HG02852 (cell line): Measurements from ENCODE around the gene EZH1.
"Not testable (repeated sequence)": the region's sequence is repeated elsewhere in the genome, so short reads cannot be mapped to it uniquely, and the experiment has no call there.

Source experiments
- ATAC-seq: cut with Tn5 transposase; IDR thresholded peaks from one replicate; pipeline ENCODE4 v1.9.1; 2021; ENCODE audit warnings: mild to moderate bottlenecking, moderate library complexity; ENCODE audit not compliant: unreplicated experiment

Gene EZH1

GRCh38 chr17:42773290-42774035 lies 28.6 kb upstream of the EZH1 start, which contains the start of gene VPS25:
TSS of gene VPS25 (plus strand) at chr17:42773449. CDS start at chr17:42773476, 27 bp downstream.
- ATAC-seq = peak; percentile 70

- no peak for ATAC-seq
Measured at GRCh38 chr17:42772945-42773289, 28.1 kb upstream of the EZH1 start.

- ATAC-seq = not testable (repeated sequence)
Measured at GRCh38 chr17:42769964-42770363, 25.1 kb upstream of the EZH1 start.

GRCh38 chr17:42768006-42768405 lies 23.2 kb upstream of the EZH1 start:
- not testable (repeated sequence) for ATAC-seq

DNA sequence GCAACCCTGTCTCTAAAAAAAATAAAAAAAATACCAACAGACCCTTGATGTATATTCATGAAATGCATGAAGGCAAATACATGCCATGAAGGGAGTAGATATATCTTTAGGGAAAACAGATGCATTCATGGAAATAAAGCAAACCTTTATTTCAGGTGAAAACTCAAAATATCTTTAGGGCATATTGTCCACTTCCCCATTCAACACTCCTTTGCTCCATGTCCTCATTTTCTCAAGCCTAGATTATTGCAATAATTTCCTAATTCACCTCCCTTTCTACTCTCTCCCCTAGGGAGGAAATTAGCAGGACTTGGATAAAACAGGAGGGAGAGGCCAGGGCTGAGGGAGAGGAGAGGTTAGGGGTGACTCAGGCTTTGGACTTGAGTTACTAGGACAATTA lies 22.7 kb upstream of the EZH1 start:
- no peak for ATAC-seq

GRCh38 chr17:42766124-42766523 lies 21.3 kb upstream of the EZH1 start:
- ATAC-seq = no peak

DNA sequence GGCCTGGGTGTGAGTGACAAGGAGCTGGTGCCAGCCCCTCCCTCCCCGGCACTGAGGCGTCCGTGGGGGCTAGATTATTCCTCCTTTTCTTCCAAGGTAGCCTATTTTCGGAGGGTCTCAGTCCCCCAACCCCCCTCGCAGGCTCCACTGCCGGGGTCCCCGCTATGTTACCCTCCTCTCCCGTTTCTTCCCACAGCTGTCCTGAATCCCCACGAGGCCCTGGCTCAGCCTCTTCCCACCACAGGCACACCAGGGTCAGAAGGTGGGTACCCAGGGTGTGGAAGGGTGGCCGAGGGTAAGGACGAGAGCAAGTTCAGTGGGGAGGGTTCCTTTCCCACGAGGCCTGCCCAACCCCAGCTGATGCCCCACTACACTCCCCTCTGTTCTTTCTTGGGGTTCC lies 16.8 kb upstream of the EZH1 start:
- no peak for ATAC-seq

GRCh38 chr17:42760652-42761581 lies 16.1 kb upstream of the EZH1 start, which contains the start of gene RAMP2:
TSS of gene RAMP2 (plus strand) at chr17:42761227. CDS start at chr17:42761262, 35 bp downstream.
- ATAC-seq = no peak

DNA sequence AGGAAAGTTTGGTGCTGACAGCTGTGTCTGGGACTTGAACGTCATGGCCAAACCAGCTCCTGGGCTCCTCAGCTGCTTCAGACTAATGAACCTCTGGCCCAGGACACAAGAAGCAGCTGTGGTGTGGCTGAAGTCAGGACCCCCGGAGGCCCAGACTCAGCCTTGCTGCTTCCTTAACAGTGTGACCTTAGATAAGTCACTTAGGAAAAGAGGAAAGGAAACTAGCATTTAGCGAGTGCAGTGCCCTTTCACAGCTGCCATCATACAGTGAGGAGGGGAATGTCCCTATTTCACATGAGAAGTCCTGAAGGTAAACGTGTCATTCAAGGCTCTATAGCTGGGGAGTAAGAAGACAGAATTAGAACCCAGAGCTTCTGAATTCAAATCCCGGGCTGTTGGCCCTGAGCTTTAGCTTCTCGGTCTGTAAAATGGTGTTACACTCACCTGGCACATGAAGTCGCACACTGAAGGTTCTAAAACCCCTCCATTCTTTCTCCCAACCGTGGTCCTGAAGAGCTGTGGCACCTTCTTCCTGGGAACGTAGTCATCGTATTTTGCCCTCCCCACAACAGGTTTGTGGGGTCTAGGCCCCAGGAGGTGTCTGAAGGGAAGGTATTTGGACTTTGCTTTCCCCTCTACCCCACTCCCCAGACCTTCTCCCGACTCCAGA lies 15.3 kb upstream of the EZH1 start:
- no peak for ATAC-seq

DNA sequence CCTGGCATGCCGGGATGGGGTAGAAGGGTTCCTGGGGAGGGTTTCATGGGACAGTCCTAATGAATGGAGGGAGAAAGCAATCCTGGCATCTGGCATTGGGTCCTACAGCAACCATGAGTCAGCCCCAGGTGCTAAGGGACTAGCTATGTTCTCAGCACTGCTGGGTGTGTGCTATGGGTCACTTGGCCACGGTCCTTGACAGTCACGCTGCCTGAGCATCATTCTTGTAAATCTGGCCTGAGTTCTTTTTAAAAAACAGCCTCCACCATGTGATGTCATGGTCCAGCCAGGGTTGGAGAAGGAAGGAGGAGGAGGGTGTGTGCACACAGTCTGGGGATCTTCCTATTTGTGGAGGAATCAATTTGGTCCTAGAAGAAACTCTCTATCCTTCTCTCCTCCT lies 9.9 kb upstream of the EZH1 start:
- ATAC-seq = no peak

- ATAC-seq = no peak
Measured at GRCh38 chr17:42751628-42752027, 6.8 kb upstream of the EZH1 start.

DNA sequence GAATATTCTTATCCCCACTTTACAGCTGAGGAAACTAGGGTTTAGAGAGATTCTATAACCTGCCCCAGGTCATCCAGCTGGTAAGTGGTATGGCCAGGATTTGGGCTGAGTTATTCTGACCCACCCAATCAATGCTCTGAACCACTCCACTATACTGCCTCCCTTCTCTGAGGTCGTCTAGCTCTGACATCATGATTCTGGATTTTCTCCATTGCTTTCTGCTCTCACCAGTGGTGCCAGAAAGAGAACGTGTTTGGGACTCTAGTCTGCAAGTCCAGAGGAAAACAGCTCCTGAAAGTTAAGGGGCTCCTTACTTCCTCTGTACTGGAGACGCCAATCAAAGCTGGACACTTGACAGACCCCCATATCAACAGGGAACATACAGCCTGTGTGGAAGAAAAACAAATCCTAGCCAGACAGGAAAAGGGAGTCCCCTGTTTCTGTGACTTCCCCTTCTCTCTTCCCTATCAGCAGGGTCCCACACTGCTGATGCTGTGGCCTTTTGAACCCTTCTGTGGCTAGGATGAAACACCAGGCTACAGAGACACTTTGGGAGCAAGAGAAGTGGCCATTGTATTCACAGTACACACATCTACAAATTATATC lies 6.0 kb upstream of the EZH1 start:
- ATAC-seq = no peak

DNA sequence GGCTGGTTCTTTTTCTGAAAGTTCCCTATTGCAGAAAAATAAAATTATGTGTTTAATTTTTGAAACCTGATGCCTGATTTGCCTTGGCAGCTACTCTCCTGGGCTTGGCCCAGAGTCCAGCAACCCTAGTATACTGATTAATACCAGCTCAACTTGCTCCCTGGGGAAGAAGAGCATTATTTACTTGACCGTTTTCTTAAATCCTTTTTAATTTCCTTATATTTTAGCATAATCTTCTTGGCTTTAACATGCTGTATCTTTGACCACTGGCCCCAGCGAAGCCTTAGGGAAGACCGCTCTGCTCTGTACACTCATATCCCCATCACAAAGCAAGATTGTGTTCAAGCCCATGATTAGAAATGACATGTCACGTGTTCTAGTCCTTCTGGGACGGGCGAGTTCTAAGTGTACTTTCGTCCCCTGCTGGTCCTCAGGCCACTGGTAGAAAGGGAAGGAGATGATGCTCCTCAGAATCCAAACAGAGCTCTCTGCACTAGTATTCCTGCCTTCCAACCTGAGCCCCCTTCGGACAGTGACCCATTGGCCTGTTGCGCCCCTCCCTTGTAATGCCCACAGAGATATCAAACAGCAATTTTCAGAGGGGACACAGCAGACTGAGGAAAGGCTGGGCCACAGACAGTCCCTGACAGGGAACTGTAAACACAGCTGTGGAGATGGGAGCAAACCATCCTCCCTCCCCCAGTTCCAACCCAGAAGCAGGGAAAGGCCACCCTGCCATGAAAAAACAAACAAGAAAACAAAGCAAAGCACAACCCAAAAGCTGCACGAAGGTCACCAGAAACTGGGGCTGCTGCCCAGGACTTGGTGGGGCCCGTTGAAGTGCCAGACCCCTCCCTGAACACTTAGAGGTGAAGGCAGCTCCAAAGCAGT lies 4.3 kb upstream of the EZH1 start:
- ATAC-seq = no peak

- ATAC-seq = no peak
Measured at GRCh38 chr17:42748202-42748907, 3.5 kb upstream of the EZH1 start.

- peak; percentile 62 for ATAC-seq
Measured at GRCh38 chr17:42744283-42744805, 496 bp downstream of the EZH1 start.

- ATAC-seq = no peak
Measured at GRCh38 chr17:42743595-42744282, 1.1 kb downstream of the EZH1 start.

DNA sequence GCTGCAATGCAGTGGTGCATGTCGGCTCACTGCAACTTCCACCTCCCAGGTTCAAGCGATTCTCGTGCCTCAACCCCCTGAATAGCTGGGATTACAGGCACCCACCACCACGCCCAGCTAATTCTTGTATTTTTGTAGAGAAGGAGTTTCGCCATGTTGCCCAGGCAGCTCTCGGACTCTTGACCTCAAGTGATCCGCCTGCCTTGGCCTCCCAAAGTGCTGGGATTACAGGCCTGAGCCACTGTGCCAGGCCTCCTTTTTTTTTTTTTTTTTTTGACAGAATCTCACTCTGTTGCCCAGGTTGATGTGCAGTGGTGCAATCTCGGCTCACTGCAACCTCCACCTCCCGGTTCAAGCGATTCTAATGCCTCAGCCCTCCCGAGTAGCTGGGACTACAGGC lies 1.9 kb downstream of the EZH1 start:
- ATAC-seq = not testable (repeated sequence)

DNA sequence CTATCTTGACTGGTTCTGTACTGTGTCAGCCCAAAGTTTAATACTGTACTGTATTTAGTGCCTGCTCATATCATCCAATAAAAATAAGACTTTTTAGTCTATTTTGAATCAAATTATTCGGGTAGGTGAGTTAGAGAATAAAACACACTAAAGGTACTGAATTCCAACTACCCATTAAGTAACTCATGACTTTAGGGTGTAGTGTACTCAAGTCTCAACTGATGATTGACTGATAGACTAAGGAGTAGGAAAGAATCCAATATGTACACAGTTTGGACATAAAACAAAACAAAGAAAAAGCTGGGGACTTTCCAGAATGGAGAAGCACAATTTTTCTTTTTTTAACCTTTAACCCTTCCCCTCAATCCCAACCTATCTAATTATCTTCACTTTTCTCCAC lies 4.1 kb downstream of the EZH1 start:
- ATAC-seq = no peak
